HG03432 (cell line): ENCODE data around the gene DYDC2.

Source experiments
- ATAC-seq: cut with Tn5 transposase; IDR thresholded peaks from one replicate; pipeline ENCODE4 v1.9.1; 2021; ENCODE audit warnings: mild to moderate bottlenecking, moderate library complexity; ENCODE audit not compliant: unreplicated experiment

The DYDC2 gene

DNA sequence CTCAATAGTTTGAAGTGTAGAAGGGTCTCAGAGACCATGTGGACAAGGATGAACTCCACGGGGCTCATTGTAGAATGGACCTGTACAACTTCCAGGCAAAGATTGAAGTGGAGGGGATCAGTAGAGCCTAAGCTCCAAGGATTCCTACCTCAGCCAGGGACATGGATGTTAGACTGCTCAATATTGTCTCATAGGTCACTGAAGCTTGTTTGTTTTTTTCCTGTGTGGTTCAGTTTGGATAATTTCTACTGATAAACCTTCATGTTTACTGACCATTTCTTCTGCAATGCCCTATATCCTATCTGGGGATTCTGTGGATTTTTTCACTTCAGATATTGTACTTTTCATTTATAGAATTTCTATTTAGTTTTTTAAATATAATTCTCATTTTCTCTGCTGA lies 8.9 kb downstream of the DYDC2 start:
- ATAC-seq: no peak

DNA sequence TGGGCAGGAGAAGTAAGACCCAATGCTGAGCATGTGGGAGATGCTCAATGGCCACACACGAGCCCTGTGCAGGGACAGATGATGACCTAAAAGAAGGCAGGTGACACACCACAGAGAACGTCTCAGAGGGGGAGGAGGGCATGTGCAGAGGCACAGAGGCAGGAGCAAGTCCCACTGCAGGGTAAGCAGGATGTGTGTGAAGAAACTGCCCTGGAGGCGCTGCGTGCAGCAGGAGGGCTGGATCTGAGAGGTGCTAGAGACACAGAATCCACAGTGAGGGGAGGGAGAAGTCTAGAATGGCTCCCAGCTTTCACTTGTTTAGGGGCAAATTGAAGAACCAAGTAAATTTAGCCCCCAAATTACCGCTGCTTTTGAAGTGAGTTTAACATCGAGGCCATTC lies 14.9 kb downstream of the DYDC2 start:
- no peak for ATAC-seq

DNA sequence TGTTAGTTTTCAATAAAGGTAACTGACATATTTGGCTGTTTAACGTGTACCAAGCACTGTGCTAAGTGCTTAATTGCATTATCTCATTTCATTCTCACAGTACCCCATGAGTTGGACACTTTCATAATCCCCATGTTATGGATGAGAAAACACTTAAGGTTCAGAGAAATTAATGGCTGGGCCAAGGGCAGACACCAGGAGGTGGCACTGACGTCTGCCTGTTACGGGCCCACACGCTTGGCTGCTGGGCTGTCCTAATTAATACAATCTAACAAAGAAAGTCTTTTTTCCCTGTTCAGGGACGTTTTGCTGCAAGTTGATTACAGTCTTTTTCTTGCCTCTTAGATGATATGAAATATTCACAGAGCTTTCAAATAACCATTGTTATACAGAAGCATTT lies 16.1 kb downstream of the DYDC2 start:
- no peak for ATAC-seq

DNA sequence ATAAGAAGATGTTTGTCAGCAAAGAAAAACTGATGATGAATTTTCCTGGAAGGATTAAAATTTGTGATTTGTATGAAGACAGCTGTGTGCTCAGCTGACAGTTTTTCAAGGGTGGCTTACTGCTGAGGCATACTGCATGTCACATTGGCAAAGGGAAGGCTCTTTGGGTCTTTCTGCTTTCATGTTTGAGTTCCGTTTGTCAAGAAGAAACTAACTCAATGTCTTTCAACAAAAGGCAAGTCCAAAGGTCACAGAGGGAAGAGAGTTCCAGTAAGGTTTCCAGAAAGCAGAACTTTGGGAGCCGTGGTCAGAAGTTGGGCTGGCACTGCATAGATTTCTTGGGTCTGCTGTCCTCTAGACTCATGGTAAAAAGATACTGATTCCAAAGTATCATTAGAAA lies 16.9 kb downstream of the DYDC2 start:
- ATAC-seq: no peak

DNA sequence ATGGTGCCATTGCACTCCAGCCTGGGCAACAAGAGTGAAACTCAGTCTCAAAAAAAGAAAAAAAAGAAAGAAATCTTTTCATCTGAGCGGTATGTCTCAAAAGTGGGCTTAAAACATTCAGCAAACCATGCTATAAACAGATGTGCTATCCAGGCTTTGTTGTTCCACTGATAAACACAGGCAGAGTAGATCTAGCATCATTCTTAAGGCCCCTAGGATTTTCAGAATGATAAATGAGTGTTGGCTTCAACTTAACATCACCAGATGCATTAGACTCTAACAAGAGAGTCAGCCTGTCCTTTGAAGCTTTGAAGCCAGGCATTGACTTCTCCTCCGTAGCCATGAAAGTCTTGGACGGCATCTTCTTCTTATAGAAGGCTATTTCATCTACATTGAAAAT lies 23.1 kb downstream of the DYDC2 start:
- no peak for ATAC-seq

DNA sequence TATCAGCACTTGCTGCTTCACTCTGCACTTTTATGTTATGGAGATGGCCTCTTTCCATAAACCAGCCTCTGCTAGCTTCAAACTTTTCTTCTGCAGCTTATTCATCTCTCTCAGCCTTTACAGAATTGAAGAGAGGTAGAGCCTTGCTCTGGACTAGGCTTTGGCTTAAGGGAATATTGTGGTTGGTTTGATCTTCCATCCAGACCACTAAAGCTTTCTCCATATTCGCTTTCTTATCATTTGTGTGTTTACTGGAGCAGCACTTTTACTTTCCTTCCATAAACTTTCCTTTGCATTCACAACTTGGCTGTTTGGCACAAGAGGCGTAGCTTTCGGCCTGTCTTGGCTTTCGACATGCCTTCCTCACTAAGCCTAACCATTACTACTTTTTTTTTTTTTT lies 23.6 kb downstream of the DYDC2 start:
- ATAC-seq: no peak

DNA sequence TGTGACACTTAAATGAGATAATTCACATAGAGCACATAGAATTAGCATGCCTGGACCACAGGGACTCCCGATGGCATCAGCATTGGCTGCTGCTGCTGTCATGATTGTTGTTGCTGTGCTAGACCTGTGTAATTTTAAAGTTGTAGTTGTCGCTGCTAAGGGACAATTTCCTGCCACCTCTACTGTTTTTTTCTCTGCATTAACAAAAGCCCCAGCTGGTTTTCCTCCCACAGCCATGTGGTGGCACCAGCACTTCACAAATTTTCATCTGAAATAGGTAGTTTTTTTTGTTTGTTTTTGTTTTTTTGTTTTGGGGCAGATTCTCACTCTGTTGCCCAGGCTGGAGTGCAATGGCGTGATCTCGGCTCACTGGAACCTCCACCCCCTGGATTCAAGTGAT lies 26.4 kb downstream of the DYDC2 start:
- peak; percentile 78 for ATAC-seq

DNA sequence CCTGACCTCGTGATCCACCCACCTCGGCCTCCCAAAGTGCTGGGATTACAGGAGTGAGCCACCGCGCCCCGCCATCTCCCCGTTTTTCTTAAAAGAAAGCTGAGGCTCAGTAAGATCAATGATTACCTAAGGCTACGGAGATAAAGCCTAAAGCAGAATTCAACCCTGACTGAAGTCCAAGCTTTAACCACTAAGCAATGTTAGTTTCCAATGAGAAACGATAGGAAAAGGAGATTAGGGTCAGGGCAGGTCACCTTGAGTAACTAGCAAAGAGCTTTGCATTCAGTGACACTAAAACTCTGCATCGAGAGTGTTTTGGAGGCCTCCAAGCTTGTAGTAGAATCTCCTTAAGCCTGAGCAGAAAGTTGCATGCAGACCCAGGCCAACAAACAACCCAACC lies 34.2 kb downstream of the DYDC2 start:
- ATAC-seq: no peak

DNA sequence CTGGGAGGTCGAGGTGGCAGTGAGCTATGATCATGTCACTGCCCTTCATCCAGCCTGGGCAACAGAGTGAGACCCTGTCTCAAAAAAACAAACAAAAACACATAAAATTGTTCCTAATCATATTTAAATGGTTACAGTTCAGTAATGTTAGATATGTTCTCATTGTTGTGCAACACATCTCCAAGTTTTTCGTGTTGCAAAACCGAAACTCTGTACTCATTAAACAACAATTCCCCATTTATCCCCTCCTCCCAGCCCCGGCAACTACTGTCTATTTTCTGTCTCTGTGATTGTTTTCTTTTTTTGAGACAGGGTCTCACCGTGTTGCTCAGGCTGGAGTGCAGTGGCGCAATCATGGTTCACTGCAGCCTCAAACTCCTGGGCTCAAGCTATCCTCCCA lies 35.7 kb downstream of the DYDC2 start:
- ATAC-seq: no peak

DNA sequence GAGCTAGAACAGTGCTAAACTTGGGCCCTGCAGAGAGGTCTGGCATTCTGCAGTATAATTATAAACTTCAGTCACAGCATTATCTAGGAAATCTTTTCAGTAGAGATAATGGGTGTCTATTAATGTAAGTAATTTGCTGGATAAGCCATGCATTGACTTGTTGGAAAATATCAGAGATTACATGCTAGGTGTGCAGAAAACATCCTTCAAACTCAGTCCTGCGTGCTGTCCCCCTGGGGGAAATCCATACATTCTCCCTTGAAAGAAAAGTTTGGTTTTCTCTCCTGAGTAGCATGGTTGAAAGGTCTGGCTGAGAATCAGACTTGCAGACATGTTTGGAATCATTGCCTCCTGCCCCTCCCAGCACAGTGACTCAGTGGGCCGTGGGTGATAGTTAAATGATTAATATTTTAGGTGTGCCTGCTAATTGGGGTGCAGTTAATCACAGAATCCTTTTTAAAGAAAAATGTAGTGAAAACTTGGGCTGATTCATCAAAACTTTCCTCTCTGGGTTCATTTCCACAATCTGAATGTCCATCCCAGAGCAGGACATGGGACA lies 37.9 kb downstream of the DYDC2 start:
- no peak for ATAC-seq

DNA sequence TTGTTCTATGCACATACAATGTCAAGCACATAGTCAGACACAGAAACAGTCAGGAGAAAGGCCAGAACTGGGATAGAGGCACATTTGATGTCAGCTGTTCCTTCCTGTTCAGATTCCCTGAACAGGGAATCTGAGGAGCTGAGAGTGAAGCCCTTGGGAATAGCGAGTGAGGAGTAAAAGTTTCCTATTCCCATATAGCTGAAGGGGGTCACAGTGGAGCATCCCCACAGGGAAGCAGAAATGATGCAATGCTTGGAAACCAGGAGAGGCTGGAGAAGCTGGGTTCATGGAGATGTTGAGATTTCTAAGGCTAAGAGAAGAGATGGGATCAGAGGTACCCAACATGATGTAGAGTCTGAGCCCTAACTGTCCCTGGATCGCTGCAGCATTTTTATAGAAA lies 40.4 kb downstream of the DYDC2 start:
- ATAC-seq: no peak

DNA sequence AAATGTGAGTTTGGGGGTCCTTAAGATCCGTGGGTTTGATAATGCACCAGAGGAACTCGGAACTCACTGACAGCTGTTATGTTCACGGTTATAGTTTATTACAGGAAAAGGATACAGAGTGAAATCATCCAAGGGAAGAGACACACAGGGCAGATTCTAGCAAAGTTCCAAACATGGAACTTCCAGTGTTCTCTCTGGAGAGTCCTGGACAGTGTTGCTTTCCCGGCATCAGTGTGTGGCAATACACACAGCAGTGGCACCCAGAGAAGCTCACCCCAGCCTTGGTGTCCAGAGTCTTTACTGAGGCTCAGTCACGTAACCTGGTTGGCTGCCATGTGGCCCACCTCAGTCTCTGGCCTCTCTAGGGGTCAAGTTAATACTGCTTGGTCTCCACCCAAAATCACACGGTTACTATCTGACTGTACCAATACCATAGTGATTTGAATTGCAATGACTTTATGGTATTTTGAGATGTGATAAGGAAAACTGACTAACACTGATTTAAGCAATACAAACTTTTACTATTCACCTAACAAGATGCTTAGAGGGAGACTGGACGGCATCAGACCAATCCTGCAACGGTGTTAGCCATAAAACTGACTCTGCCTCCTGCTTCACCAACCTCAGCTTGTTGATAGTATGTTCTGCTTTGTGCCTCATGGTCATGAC lies 43.7 kb downstream of the DYDC2 start:
- no peak for ATAC-seq

DNA sequence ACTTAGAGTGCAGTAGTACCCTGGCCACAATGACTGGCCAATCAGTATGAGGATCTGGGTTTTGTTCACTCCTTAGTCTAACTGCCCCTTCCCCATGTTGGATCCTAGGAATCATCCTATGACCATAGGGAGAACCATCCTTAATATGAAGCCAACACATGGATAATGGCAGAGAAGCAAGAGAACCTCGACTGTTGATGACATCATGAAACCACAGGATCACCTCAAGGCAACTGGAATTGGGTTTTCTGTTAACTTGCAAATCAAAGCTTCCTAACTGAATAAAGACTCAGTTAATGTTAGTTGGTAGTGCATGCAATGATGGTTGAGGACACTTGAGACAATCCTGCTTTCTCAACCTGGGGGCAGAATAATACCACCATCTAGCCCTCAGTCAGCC lies 48.5 kb downstream of the DYDC2 start:
- no peak for ATAC-seq

DNA sequence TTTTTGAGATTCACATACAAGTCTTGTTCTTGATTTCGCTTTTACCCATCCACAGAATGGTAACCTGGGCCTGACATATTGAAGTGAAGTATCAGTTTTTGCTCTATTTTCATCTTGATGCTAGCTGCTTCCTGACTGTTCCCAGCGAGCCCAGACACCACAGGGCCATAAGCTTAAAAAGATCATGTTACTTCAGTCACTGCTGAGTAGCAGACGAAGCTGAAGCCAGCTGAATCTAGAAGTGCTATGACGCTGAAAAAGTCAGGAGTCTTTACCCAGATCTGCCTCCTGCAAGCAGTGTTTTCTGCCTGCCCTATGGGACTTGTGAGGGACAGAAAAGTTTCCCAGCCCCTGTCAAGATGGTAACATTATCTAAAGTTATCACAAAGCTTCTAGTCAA lies 49.0 kb downstream of the DYDC2 start:
- ATAC-seq: no peak

DNA sequence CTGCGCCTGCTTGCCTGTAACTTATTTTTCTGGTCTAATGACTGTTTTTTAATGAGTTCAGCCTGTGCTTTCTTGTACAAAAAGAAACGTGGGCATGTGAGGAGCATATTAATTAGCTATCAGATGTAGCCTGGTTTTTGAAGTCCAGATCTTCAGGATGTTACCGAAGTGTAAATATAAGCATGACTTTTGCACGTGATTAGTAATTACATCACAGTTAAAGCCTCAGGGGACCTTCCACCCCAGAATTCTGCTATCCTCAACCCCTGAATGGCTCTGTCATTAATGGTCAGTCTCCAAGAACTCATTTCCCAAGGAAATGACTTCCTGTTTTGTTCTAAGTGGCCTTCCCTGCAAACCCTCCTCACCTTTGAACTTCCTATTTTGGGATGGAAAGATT lies 49.6 kb downstream of the DYDC2 start:
- no peak for ATAC-seq

DNA sequence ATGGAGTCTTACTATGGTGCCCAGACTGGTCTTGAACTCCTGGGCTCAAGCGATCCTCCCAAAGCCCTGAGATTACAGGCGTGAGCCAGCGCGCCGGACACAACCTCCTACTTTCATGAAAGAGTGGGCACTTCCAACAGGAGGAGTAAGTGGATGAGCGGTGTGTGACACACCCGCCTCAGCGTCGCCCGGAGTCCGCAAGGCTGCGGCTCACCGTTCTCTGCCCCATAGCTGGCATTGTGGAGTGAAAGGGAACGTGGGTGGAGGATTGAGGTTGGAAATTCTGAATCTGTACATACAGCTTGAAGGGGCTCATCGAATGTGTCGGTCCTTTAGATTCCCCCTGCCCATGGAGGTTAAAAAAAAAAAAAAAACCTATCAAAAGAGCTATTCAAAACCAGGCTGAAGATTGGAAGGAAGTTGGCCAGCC lies 51.2 kb downstream of the DYDC2 start:
- ATAC-seq: peak; percentile 29

DNA sequence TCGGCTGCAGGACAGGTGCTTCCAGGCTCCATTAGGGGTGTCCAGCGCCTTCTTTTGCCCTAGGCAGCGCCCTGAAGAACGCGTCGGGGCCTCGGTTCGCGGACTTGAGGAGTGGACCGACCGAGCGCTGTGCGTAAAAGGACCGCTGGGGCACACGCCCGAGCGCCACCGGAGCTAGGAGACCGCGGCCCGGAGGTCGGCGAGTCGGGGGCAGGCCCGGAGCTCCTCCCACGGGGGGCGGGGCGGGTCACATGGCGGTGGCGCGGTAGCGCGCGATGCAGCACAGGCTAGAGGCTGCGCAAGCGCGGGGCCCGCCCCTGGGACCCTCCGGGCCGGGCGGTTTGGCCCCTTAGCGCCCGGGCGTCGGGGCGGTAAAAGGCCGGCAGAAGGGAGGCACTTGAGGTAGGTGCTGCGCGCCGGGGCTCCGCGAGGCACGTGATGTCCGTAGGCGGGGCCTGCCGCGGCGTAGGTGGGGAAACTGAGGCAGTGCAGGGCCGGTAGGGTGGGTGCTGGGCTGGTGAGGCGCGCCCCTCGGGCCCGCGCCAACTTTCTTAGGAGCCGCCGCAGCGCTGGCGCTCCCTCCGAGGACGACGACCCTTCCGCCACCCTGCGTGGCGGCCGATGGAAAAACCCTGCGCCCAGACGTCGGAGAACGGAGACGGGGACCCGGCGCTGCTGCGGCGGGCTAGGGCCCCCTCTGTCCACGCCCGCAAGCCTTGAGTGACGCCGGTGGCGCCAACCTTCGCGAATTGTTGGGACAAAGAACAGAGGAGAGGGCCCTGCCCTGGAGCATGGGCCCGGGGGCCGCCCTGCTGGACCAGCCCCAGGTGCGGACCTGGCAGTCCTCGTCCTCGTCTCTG lies 51.9 kb downstream of the DYDC2 start, which contains the start of gene PRXL2A:
Gene PRXL2A (plus strand): TSS at position 310 of the 860 bp plus-strand sequence. CDS start 11,917 bp downstream, outside the sequence.
- ATAC-seq: peak; percentile 99

DNA sequence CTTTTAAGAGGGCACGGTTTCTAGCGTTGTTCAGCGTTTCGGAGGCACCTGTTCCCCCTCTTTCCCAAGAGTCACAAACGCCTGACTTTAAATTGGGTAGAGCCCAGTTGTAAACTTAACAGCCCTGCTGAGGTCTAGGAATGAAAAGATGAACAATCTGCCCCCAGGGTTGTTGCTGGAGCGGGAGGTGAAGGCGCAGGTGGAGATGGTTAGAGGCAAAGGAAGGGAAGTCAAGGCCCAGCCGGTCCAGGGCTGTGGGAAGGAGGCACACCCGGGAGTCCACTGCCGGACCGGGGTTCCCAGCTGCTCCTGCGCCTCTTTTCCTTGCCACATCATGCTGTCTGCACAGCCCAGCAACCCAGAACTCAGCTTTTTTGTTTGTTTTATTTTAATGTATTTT lies 52.5 kb downstream of the DYDC2 start:
- ATAC-seq: no peak

DNA sequence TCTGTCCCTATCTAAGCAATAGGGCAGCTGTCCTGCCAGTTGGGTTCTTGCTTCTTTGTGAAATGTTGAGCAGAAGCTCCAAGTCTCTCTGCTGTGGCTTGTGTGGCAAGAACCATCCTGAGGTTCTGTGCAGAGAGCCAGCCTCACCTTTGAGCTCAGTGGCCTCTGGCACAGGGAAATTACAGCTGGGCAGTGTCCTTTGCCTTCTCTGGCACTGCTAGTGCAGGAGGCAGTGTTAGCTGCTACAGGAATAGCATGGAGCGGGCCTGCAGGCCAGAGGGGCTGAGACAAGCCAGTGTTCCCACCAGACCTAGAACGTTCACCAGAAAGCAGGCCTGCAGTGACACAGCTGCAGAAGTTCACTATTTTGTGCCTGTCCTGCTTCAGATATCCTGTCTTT lies 53.5 kb downstream of the DYDC2 start:
- ATAC-seq: no peak

DNA sequence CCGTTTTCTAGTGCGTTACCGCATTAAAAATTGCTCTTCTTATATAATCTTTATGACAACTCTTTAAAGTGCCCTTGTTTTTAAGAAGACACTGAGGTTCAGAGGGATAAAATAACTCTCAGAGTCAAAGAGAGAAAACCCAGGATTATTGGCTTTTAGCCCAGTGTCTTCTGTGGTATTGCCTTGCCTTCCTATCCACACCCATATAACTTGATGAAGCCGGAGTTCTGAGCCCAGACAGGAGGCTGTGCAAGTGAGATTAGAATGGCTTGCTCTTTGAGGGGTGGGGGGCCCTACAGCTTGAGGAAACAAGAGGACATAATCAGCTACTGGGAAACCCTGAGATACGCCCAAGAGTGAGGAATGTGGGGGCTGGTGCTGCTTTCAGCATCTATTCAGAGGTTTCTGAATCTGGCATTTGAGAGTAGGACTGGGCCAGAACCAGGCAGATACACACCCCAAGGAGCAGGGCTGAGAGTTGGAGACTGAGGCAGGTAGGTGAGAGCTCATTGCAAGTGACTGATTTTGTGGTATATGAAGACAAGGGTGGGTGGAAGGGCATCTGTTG lies 54.1 kb downstream of the DYDC2 start:
- ATAC-seq: no peak

DNA sequence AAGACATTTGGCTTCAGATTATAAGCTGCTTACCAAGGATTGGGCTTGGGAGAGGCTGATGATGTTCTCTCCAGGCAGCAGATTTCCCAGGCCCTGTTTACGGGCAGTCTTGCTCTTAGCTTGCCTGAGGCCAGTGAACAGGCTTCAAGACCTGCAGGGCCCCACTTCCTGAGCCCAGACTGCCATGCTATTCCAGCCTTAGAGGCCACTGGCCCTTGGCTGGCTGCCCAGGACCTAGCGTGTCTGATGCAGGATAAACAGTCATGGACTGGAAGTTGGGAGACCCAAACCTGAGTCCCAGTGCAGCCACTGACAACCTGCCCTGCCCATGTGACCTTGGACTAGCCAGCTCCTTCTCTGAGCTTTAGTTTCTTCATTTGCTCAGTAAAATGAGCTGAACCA lies 54.7 kb downstream of the DYDC2 start:
- ATAC-seq: no peak
